Body of pancreas (tissue), 4 donors: Measurements from ENCODE around the gene DDX50.

Experiments used
- POLR2A ChIP-seq, 3 donors: fragments of 450-650 bp; IDR thresholded peaks; one replicate each; pipeline ENCODE4 v1.6.1; 2016; ENCODE audit warnings: antibody characterized with exemption in 3 of 3, mild to moderate bottlenecking in 2 of 3
- TF ChIP-seq, protein P1 (sequence below), 7 experiments: fragments of 450-650 bp in 4 of 7; fragments of 200-600 bp in 3 of 7; sonication (generic) in 3 of 7; IDR thresholded peaks; one replicate each; pipeline ENCODE4 v1.5.1; 2016 to 2019; ENCODE audit warnings: antibody characterized with exemption in 7 of 7

DNA sequence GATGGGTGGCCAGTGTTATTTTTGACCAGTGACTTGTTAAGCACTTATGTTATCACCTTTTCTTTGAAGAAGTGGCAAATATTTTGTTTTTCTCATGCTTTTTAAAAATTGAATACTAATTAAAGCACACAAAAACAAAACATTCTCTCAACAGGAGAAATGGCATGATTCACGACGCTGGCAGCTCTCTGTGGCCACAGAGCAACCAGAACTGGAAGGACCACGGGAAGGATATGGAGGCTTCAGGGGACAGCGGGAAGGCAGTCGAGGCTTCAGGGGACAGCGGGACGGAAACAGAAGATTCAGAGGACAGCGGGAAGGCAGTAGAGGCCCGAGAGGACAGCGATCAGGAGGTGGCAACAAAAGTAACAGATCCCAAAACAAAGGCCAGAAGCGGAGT is 81.3 kb downstream of the DDX50 start:
- TF ChIP-seq, protein P1, sequence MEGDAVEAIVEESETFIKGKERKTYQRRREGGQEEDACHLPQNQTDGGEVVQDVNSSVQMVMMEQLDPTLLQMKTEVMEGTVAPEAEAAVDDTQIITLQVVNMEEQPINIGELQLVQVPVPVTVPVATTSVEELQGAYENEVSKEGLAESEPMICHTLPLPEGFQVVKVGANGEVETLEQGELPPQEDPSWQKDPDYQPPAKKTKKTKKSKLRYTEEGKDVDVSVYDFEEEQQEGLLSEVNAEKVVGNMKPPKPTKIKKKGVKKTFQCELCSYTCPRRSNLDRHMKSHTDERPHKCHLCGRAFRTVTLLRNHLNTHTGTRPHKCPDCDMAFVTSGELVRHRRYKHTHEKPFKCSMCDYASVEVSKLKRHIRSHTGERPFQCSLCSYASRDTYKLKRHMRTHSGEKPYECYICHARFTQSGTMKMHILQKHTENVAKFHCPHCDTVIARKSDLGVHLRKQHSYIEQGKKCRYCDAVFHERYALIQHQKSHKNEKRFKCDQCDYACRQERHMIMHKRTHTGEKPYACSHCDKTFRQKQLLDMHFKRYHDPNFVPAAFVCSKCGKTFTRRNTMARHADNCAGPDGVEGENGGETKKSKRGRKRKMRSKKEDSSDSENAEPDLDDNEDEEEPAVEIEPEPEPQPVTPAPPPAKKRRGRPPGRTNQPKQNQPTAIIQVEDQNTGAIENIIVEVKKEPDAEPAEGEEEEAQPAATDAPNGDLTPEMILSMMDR (IDR thresholded peaks at IDR 0.05): no peak
- no peak for TF ChIP-seq POLR2A (IDR thresholded peaks at IDR 0.05)
